ENCODE data around the gene GJD3.
A peak's percentile ranks its signal among the peaks of the same experiment; 100 is the strongest.

GJD3 gene

GRCh38 chr17:40356990-40357881, 7.3 kb downstream of the GJD3 start:
- no peaks in the 10 kb centered on the region for H3K4me1 ChIP-seq (ENCODE audit: insufficient read depth, low read length, poor library complexity, severe bottlenecking)
- H3K36me3 ChIP-seq (ENCODE audit: insufficient read depth, low read length), result peaks cover 27% of the 10 kb centered on the region; the same call in 1 of the 2 replicates
- no peak overlapping the region for H3K4me3 ChIP-seq (ENCODE audit: low read length, poor library complexity, severe bottlenecking)
- no peak overlapping the region for H3K4me2 ChIP-seq (ENCODE audit: low read depth, low read length, poor library complexity, severe bottlenecking)
- no peaks in the 10 kb centered on the region for H3K9me2 ChIP-seq (replicated peaks; ENCODE audit: low read depth, low read length)
- no peaks in the 10 kb centered on the region for H3K9me3 ChIP-seq (ENCODE audit: insufficient read depth, low read depth, low read length)
- no peak for TF ChIP-seq EZH2phosphoT487 (IDR thresholded peaks at IDR 0.05; ENCODE audit: borderline replicate concordance)
- no peak for TF ChIP-seq CTCF (conservative IDR thresholded peaks at IDR 0.05; ENCODE audit: low read length)
- no peaks in the 10 kb centered on the region for H3K79me2 ChIP-seq (ENCODE audit: insufficient read depth, low read length)
- H2AFZ ChIP-seq (ENCODE audit: low read length), result no peak overlapping the region
- no peaks in the 10 kb centered on the region for H4K20me1 ChIP-seq (ENCODE audit: insufficient read depth, low read length, poor library complexity, severe bottlenecking)
- no peak overlapping the region for H3K9ac ChIP-seq (ENCODE audit: low read depth, low read length, poor library complexity, severe bottlenecking)
- H3F3A ChIP-seq (ENCODE audit: low read depth), result no peaks in the 10 kb centered on the region
- H3K27me3 ChIP-seq (ENCODE audit: insufficient read depth, low read length, poor library complexity, severe bottlenecking), result no peaks in the 10 kb centered on the region

- Histone ChIP-seq H3K9me3 (ENCODE audit: insufficient read depth, low read depth, low read length) (no peaks in the 10 kb centered on the region), H3K4me2 (ENCODE audit: low read depth, low read length, poor library complexity, severe bottlenecking) (no peak overlapping the region), H4K20me1 (ENCODE audit: insufficient read depth, low read length, poor library complexity, severe bottlenecking) (no peaks in the 10 kb centered on the region), H3K9me2 (replicated peaks; ENCODE audit: low read depth, low read length) (no peaks in the 10 kb centered on the region), H3K27me3 (ENCODE audit: insufficient read depth, low read length, poor library complexity, severe bottlenecking) (no peaks in the 10 kb centered on the region), H3K4me3 (ENCODE audit: low read length, poor library complexity, severe bottlenecking) (no peak overlapping the region), H3K36me3 (ENCODE audit: insufficient read depth, low read length) (peaks cover 34% of the 10 kb centered on the region; the same call in 1 of the 2 replicates), H3K9ac (ENCODE audit: low read depth, low read length, poor library complexity, severe bottlenecking) (no peak overlapping the region), H3K4me1 (ENCODE audit: insufficient read depth, low read length, poor library complexity, severe bottlenecking) (no peaks in the 10 kb centered on the region), H3K79me2 (ENCODE audit: insufficient read depth, low read length) (no peaks in the 10 kb centered on the region), H3F3A (ENCODE audit: low read depth) (no peaks in the 10 kb centered on the region), H2AFZ (ENCODE audit: low read length) (no peak overlapping the region)
- TF ChIP-seq CTCF (conservative IDR thresholded peaks at IDR 0.05; ENCODE audit: low read length), result no peak
- no peak for TF ChIP-seq EZH2phosphoT487 (IDR thresholded peaks at IDR 0.05; ENCODE audit: borderline replicate concordance)
Measured at GRCh38 chr17:40355804-40356758, 8.5 kb downstream of the GJD3 start.

- Histone ChIP-seq H4K20me1 (ENCODE audit: insufficient read depth, low read length, poor library complexity, severe bottlenecking) (no peaks in the 10 kb centered on the region), H3K36me3 (ENCODE audit: insufficient read depth, low read length) (peaks cover 34% of the 10 kb centered on the region; the same call in 1 of the 2 replicates)
Measured at GRCh38 chr17:40355123-40355803, 9.3 kb downstream of the GJD3 start.

More at GRCh38 chr17:40355123-40355803, 9.3 kb downstream of the GJD3 start:
- Histone ChIP-seq H3K4me3 (ENCODE audit: low read length, poor library complexity, severe bottlenecking) (no peak overlapping the region), H3F3A (ENCODE audit: low read depth) (no peaks in the 10 kb centered on the region), H3K9ac (ENCODE audit: low read depth, low read length, poor library complexity, severe bottlenecking) (peak overlapping the region; percentile 12), H3K79me2 (ENCODE audit: insufficient read depth, low read length) (no peaks in the 10 kb centered on the region), H3K4me1 (ENCODE audit: insufficient read depth, low read length, poor library complexity, severe bottlenecking) (no peaks in the 10 kb centered on the region), H3K27me3 (ENCODE audit: insufficient read depth, low read length, poor library complexity, severe bottlenecking) (no peaks in the 10 kb centered on the region), H3K9me3 (ENCODE audit: insufficient read depth, low read depth, low read length) (no peaks in the 10 kb centered on the region), H2AFZ (ENCODE audit: low read length) (no peak overlapping the region), H3K9me2 (replicated peaks; ENCODE audit: low read depth, low read length) (no peaks in the 10 kb centered on the region), H3K4me2 (ENCODE audit: low read depth, low read length, poor library complexity, severe bottlenecking) (no peak overlapping the region)
- TF ChIP-seq EZH2phosphoT487 (IDR thresholded peaks at IDR 0.05; ENCODE audit: borderline replicate concordance) (no peak), CTCF (conservative IDR thresholded peaks at IDR 0.05; ENCODE audit: low read length) (peak; percentile 99)
